Fibroblast of peridontal ligament (primary cell): Measurements from ENCODE around the gene CHD9.
A peak's percentile ranks its signal among the peaks of the same experiment; 100 is the strongest.

Source experiments
- DNase-seq: peaks from one replicate; pipeline ENCODE4 v3.0.0-alpha.2; 2010; ENCODE audit errors: extremely low read depth

Gene CHD9

GRCh38 chr16:53094013-53094630 is 39.3 kb downstream of the CHD9 start:
- DNase-seq = no peak

GRCh38 chr16:53097190-53097589 is 42.4 kb downstream of the CHD9 start:
- no peak for DNase-seq

- DNase-seq = peak; percentile 94
These were observed 43.9 kb downstream of the CHD9 start for GRCh38 chr16:53098526-53099317.

GRCh38 chr16:53099318-53100130 is 44.7 kb downstream of the CHD9 start:
- peak; percentile 81 for DNase-seq

GRCh38 chr16:53100131-53100748 is 45.4 kb downstream of the CHD9 start:
- DNase-seq = no peak

GRCh38 chr16:53100889-53101288 is 46.1 kb downstream of the CHD9 start:
- no peak for DNase-seq

- DNase-seq = no peak
These were observed 49.0 kb downstream of the CHD9 start for GRCh38 chr16:53103811-53104210.

GRCh38 chr16:53105565-53105964 is 50.8 kb downstream of the CHD9 start:
- no peak for DNase-seq

- peak; percentile 81 for DNase-seq
These were observed 56.4 kb downstream of the CHD9 start for GRCh38 chr16:53111078-53111791.

- DNase-seq = peak; percentile 19
These were observed 57.2 kb downstream of the CHD9 start for GRCh38 chr16:53112015-53112414.

GRCh38 chr16:53115047-53115446 is 60.3 kb downstream of the CHD9 start:
- DNase-seq = no peak

- DNase-seq = no peak
These were observed 61.0 kb downstream of the CHD9 start for GRCh38 chr16:53115773-53116172.

- DNase-seq = no peak
These were observed 66.3 kb downstream of the CHD9 start for GRCh38 chr16:53121043-53121620.

GRCh38 chr16:53121661-53122060 is 66.9 kb downstream of the CHD9 start:
- peak; percentile 54 for DNase-seq

GRCh38 chr16:53123747-53124146 is 69.0 kb downstream of the CHD9 start:
- DNase-seq = peak; percentile 57

GRCh38 chr16:53126390-53126789 is 71.6 kb downstream of the CHD9 start:
- DNase-seq = no peak

- DNase-seq = peak; percentile 87
These were observed 74.7 kb downstream of the CHD9 start for GRCh38 chr16:53129281-53130158.

GRCh38 chr16:53130159-53131049 is 75.6 kb downstream of the CHD9 start:
- DNase-seq = peak; percentile 90

- no peak for DNase-seq
These were observed 76.2 kb downstream of the CHD9 start for GRCh38 chr16:53131050-53131362.
